Inferior parietal cortex (tissue), 1 donor: Measurements from ENCODE around the gene CHURC1.

ENCODE experiments used
- DNase-seq: peaks from one replicate; pipeline ENCODE4 v3.0.0-alpha.2; 2016; ENCODE audit errors: extremely low spot score

CHURC1 gene

GRCh38 chr14:64956697-64957406 is 42.6 kb downstream of the CHURC1 start:
- no peak for DNase-seq

- no peak for DNase-seq
Observed at GRCh38 chr14:64958201-64958600, 43.9 kb downstream of the CHURC1 start.

- no peak for DNase-seq
Observed at GRCh38 chr14:64958743-64959142, 44.5 kb downstream of the CHURC1 start.

GRCh38 chr14:64960762-64961276 is 46.6 kb downstream of the CHURC1 start:
- no peak for DNase-seq

- DNase-seq: no peak
Observed at GRCh38 chr14:64963611-64964010, 49.4 kb downstream of the CHURC1 start.

- DNase-seq: no peak
Observed at GRCh38 chr14:64965356-64966000, 51.2 kb downstream of the CHURC1 start.

- no peak for DNase-seq
Observed at GRCh38 chr14:64966976-64967375, 52.7 kb downstream of the CHURC1 start.

GRCh38 chr14:64968167-64968566 is 53.9 kb downstream of the CHURC1 start:
- no peak for DNase-seq

GRCh38 chr14:64968651-64969050 is 54.4 kb downstream of the CHURC1 start:
- no peak for DNase-seq

- no peak for DNase-seq
Observed at GRCh38 chr14:64970041-64970440, 55.8 kb downstream of the CHURC1 start.

- no peak for DNase-seq
Observed at GRCh38 chr14:64970776-64971477, 56.7 kb downstream of the CHURC1 start.

GRCh38 chr14:64971491-64971942 is 57.3 kb downstream of the CHURC1 start:
- DNase-seq: no peak

- no peak for DNase-seq
Observed at GRCh38 chr14:64971943-64972791, 57.9 kb downstream of the CHURC1 start, which contains the start of gene RAB15. TSS of gene RAB15 (minus strand) at chr14:64972336. CDS start at chr14:64972076, 260 bp downstream.

- DNase-seq: no peak
Observed at GRCh38 chr14:64973026-64973442, 58.8 kb downstream of the CHURC1 start.

GRCh38 chr14:64973826-64974225 is 59.6 kb downstream of the CHURC1 start:
- DNase-seq: no peak

GRCh38 chr14:64974563-64974962 is 60.3 kb downstream of the CHURC1 start:
- DNase-seq: no peak

GRCh38 chr14:64979336-64980074 is 65.2 kb downstream of the CHURC1 start:
- DNase-seq: no peak

GRCh38 chr14:64983439-64984310 is 69.4 kb downstream of the CHURC1 start:
- DNase-seq: peak; percentile 79
